Dedifferentiated amniotic fluid mesenchymal stem cell (primary cell): ENCODE measurements around the gene MYORG.

Experiments
- DNase-seq: peaks from one replicate; pipeline ENCODE4 v3.0.0-alpha.2; 2016; ENCODE audit errors: extremely low spot score

Gene MYORG

DNA sequence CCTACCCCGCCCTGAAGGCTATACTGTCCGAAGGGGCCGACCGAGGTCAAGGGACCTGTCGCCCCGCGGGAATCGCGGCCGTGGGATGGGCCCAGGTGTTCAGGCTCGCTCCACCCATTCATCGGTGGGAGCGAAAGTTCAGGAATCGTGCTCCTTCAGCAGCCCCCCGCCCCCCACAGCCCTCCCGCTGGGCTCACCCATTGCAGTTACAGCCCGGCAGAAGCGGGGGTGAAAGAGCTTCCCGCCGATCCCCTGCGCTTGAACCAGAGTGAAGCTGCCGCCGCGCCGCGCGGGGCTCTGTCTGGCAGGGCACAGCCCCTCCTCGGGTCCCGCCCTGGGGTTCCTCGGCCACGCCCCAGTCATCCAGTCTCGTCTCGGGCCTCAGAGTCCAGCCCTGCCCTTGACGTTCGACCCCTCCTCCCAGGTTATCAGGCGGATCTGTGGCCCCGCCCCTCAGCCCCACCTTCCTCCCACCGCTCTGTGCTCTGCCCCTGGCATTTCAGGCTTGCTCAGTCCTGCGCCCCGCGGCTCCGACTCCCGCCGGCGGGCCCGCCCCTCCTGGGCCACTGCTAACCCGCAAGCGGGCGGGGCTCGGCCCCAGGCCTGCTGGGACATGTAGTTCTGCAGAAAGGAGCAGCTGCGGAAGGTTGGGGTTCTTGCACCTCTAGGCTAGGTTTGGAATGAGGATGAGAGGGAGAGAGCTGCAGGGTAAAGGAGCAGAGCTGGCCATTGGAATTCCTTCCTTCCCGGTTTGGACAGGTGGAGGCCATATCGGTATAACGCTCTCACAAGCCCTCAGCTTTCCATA is at the start of gene MYORG:
MYORG (minus strand) TSS at position 303 of the 808 bp plus-strand sequence. CDS start 3,955 bp downstream, outside the sequence.
- peak; percentile 37 for DNase-seq

DNA sequence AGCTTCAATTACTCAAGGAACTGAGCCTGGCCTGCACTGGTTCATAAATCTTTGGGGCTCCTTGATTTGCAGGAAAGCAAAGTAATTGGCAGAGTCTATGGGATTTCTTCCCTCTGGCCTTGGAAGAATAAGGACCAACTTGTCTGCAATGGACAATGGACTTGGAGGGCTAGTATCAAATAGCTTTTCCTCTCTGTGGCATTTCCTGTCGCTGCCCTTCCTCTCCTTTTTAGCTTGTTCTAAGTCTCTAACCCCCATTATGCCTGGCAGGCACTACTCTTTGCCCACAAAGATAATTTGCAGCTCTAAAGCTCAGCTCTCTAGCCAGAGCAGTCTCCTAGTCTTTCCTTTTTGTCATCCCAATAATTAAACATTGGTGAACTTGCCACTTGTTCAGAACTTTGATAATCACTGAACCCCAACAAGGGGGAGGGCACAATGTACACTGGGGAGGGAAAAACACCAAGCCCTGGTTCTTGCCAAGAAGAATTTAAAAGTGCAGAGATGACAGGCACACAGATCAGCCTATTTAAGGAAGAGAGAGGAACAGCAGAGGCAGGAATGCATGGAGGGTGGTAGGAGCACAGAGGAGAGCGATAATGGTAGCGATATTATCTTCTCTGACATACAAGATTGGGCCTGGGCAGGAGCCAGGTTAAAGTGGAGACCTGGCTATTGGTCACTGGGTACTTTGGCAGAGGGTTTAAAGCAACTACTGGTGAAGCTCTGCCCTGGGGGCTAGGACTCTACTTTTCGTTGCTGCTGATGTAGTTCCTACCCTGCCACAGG is 43.2 kb upstream of the MYORG start:
- no peak for DNase-seq

DNA sequence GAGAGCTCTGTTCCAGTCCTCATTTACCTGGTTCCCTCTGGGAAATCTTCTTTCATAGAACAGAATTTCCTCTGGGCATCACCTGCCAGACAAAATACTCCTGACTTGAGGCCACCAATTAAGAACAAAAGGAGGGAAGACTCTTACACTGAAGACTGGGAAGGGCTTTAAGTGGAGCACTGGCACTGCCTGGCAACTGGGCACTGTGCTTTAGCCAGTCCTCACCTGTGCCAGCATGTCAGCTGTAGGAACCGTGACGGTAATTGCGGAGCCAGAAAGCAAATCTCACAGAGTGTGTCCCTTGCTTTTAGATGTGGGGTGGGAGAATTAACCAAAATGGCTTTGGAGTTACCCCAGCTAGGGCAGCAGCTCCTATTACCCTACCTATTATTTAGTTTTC is 41.0 kb upstream of the MYORG start:
- no peak for DNase-seq

DNA sequence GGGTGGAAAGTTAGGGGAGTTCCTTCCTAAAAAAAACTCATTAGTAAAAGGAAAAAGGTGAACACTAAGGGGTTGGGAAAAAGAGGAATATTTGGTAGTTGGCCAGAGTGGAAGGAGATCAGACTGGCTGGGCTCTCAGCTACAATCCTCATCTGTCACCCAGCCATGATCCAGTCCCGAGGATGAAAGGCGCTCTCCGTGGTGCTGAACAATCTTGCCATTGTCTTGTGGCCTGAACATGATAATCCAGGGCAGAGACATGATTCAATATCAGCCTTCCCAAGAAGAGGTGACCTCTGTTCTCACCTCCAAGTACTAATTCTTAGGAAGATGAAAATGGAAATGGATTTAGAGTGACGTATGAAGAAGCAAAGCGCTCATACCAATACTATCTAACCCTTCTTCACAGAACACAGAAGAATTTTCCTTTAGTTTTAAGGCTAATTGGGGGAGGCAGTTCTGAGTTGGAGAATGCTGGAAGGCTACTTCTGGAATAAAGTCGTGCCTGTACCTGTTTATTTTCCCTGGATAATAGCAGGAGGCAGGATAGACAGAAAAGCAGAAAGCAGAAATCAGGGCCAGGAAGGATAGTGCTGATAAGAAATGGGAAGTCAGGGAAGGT is 36.6 kb upstream of the MYORG start:
- DNase-seq: no peak

DNA sequence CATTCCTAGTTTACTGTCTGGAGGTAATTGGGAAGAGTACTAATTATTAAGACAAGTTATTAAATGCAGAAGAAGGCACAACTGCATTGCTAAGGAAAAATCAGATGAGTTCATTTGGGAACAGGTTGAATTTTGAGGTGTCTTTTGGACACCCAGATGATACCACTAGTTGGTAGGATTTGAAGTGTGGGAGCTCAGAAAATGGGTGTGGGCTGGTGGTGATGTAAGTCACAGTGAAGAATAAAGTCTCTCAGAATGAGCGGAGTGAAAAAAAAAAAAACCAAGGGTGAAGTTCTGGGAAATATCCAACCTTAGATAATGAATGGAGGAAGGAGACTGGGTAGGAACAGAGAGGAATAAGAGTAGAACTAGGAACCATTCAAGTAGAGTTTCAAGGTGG is 35.6 kb upstream of the MYORG start:
- DNase-seq: no peak

DNA sequence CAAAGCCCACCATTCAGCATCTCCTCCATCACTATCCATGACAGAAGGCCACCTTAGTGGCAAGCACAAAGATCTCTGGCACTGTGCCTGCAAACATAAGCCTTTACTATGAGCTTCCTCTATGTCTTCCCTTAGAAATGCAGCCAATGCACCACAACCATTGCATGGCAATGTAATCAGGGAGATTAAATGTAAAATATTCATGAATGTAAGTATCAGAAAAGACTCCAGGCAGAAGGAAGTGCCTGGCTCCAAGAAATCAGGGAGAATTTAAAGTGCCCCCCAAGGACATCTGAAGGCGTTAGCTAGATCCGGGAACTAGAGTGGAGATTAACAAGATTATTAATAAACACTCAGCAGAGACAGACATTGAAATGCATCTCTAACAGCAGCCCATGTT is 32.5 kb upstream of the MYORG start:
- DNase-seq: no peak

DNA sequence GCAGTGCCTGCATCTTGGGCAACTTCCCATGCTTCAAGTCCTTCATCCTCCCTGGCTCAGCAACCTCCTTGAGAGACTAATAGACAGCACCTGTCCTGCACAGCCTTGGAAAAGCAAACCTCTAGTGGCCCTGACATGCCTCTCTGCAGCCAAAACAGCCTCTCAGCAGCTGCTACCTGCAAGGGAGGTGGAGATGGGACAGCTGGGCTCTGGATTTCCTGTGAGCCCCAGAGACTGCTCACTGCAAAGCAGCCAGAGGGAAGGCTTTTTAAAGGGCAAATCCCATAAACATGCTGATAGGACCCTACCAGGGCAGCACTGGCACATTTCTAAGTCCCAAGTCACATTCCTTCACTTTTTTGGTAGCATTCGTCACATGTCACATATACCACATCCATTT is 31.5 kb upstream of the MYORG start:
- DNase-seq: no peak

DNA sequence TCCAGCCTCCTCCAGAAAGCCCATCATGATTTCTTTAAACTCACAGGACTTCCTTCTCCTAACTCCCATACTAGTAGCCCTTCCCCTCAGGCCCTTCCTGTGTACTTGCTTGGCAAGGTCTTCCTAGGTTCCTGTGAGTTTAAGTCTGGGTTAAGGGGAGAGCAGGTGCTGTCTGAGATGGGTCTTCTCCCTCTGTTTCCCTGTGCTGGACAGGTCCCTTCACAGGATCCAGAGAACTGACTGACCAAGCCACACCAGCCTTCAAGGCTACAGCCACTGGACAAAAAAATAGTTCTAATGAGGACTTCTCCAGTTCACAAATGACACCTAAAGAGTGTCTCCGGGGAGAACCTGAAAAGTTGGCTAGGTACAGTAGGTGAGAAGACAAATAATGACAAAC is 29.5 kb upstream of the MYORG start:
- no peak for DNase-seq

DNA sequence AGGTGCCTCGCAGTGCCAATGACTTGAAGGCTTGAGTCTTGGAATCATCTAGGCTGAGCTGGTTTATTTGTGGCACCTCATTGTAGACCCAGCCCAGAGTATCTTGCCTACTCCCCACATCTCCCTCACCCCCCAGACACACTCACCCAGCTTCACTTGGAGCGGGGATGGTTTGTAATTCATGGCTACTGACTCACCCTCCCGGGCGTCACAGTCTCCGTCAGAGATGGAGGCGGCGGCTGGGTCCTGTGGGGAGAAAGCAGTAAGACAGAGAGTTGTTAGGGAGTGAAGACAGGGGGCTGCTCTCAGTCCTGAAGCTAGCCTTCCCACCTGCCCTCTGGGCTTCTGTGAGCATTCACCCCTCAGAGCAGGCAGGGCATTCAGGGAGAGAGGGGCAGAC is 29.0 kb upstream of the MYORG start:
- no peak for DNase-seq

DNA sequence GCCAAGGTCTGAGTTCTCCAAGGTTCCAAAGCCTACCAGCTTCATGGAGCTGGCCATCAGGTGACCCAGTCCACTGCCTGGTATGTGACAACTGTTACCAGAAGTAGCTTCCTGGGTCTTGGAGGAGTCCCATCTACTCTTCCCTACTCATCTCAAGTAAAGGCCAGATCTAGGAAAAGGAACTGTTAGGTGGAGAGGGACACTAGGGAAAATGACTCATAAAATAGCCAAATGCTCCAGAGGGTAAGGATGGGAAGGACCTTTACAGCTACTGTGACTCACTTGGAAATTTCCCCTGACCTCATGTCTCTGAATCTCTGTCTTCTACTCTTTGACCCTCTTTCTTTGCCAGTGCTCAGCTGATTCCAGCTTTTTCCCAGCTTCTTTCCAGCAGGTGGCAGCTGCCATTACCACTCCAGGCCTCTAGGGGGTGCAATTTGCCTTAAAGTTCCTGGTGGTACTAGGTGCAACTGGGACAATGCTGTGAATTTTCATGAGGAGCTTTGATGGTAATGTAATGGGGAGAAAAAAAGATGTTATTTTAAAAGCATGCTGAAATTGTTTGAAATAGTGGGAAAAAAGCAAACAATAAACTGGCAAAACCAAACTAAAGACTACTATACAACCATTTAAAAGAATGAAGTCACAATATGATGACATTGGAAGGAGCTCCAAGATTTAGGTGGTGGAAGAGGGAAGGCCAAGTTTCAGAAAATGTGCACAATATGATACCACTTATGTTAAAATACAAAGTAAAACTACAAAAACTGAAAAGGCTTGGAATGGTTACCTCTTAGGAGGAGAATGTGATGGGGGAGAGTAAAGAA is 27.1 kb upstream of the MYORG start:
- DNase-seq: peak; percentile 64

DNA sequence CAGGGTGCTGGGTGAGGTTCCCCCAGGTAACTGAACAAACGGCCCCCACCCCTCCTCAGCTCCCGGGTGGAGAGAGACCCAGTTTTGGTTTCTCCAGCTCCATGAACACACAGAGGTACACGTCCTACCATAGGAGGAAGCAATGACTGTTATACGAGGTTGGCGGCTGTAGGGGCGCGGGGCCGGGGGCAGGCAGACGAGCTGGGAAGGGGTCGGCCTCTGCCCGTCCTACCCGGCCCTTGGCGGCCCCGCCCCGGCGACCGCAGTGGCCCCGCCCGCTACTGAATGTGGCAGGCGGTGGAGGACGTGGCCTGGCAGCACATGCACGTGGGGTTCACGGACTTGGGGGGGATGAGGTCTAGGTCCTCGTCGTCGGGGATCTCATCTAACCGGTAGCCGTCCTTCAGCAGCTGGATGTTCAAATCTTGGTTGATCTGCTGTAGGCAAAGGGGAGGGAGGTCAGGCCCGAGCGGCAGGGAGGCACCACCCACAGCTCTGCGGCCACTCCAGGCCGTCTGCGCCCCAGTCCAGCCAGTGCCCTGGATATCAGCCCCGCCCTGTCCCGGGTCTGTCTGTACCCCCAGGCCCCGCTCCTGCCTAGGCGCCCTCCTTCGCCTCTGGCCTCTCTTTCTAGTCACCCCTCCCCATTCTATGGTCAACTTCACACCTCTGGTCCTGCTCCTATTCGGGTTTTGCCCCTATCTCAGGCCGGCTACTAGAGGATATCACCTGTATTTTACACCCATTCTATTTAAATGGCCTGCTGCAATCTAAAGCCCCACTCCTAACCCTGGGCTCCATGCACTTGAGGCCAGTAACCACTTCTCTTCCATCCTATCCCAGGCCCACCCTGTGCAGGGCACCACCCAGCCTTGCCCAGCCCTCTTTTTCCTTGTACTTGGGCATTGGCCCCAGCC is 24.2 kb upstream of the MYORG start:
- no peak for DNase-seq

DNA sequence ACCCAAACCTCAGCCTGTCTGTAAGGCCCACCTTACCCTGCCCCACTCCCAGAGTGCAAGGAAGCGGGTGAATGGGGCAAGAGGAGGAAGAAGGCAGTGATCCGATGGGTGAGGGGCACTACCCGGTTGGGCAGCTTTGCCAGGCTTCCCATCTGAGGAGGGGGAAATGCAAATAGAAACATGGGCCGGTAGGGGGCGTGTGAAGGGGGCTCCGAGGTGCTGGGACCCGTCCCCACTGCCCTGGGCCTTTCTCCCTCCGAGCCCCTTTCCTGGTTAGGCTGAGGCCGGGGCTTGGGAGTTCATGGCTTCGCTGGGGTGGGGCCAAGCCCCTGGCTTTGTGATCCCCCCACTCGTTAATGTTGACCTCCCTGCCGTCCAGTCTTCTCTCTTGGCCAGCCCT is 23.6 kb upstream of the MYORG start:
- no peak for DNase-seq

DNA sequence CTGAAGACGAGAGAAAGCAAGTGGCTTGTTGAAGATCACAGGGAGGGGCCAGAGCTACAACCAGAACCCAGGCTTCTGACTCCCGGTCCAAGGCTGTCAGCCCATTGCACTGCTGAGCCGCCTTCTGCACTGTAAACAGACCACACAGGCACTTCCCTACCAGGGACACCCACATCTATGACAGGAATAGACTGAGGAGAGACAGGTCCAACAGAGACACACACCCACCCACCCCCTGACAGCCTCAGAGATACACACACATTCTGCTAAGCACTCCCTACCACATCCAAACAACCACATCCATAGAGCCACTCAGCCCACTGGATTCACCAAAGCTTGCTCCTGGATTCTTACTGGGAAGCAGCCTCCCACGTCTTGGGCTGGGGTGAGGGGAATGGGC is 23.0 kb upstream of the MYORG start:
- no peak for DNase-seq

DNA sequence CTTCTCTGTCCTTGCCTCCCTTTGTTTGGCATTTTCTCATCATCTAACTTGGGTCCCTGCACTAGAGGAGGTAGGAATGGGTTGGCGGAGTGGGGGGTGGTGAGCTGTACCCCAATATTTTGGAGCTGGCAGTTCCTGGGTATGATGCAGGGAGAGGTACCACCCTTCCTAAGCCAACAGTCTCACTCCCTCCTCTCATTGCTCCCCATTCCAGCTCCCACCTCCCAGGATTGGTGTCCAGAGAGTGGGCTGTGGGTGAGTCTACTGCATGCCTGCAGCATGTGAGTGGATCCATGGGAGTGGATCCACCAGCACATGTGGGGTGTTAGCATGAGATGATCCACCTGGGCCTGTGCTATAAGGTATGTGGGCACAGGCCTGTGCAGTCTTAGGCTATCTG is 22.2 kb upstream of the MYORG start:
- DNase-seq: no peak

DNA sequence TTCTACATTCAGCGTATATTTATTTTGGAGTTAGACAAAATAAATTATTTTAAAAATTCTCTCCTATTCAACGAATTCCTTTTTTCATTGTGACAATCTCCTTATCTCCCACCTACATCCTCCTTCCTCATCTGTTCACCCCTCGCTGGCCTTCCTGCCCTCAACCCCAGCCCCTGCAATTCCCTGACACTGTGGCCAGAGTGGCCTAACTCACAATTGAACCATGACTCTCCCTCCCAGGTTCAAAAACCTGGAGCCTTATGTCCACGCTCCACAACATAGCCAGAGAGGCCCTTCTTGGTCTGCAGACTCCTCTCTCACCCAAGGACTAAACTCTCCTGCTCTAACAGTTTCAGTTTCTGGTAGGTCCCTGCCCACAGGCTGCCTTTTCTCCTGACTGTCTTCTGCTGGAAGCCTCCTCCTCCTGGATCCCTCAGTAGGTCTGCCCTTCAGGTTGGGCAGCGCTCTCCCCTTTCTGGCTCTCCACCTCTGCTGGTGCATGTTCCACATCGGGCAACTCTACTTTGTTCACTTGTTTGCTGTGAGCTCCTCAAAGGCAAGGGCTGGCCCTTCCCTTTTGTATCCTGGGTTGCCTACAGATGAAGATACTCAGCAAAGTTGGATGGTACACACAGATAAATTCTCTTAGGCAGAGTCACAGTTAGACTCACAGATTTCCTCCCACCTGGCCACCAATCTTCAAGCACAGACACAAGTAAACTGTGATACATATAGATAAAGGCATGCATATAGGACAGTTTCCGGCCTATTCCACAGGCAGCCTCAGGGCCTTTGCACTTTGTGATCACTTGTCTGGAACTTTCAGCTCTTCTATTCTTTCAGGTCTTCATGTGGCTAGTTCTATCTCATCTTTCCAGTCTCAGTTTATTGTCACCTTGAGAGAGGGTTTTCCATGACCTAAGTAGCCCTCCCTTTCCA is 19.8 kb upstream of the MYORG start:
- no peak for DNase-seq

DNA sequence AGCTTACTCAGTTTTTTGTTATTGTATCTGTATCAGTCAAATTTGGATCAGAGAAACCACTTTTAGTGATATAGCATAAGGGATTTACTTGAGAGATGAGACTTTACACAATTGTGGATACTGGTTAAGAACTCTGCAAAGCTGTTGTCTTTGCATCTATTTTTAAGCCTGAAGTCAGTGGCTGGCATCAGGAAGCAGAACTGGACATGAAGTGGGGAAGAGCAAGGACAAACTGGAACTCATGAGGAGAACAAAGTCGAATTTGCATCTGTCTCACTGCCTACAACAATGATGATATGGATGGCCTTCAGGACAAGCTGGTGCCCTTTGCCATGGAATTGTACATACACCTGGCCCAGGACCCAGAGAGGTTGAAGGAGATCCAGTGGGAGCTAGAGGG is 15.8 kb upstream of the MYORG start:
- DNase-seq: no peak

DNA sequence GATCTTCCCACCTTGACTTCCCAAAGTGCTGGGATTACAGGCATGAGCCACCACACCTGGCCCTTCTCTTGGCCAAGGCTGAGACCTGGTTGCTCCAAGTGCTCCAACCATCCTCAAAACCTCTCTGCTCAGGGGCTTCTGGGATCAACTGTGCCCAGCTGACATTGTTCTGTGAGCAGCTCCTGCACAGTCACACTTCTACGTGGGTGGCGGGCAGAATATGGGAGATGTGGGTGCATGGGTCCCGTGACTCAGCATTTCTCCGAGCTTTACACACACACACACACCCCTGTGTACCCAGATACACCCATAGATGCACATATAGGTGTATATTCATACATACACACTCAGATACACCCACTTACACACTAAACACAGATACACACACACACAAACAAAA is 10.5 kb upstream of the MYORG start:
- DNase-seq: no peak

DNA sequence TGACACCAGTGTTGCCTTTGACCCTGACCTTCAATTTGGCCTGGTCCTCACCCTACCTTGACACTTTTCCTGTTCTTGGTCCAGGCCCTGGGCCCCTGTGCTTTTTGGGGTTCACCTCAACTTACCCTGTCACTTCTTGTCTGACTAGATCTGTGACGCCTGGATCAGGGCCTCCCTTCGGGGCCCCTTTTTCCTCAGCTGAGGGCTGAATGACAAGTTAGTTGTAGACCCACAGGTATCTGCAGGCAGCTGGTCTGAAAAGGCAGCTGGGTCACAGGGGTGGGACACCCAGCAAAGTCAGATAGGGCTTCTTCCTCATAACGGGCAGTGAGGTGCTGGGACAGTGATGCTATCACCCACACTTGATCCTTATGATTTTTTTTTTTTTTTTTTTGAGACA is 10.0 kb upstream of the MYORG start:
- no peak for DNase-seq

DNA sequence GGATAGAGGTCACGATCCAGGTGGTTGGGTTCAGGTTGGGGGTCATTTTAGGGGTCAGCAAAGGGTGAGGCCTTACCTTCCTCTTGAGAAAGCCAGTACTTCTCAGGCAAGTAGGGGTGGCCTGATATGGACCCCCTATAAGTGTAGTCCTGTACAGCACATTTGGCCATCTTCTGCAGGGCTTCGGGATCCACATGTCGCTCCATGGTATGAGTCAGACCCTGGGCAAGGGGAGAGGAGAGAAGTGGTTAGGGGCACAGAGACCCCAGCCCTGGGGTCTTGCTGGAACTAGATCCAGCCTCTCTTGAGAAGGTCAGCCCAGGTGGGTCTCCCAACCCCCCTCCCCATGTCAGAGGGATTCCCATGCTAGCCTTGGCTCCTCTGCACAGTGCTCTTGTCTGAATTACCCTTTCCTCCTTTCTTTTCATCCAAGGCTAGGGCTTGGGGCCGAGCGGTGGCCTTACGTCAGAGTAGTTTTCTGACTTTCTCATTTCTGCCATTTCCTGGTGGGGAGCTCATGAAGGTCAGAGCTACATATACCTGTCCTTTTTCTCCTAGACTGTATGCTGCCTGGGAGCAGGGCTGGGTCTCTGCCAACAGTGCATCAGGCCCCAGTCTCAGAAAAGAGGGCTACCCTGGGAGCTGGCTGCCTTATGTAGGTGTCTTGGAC is 9.0 kb upstream of the MYORG start:
- no peak for DNase-seq
